NCI-H2171 (cell line): Measurements from ENCODE around the gene NCOA1.
"Not testable (repeated sequence)": the region's sequence is repeated elsewhere in the genome, so short reads cannot be mapped to it uniquely, and the experiment has no call there.

ENCODE experiments used
- DNase-seq: peaks from one replicate; lab custom pipeline; 2025; lab: John Stamatoyannopoulos, UW

The NCOA1 gene

DNA sequence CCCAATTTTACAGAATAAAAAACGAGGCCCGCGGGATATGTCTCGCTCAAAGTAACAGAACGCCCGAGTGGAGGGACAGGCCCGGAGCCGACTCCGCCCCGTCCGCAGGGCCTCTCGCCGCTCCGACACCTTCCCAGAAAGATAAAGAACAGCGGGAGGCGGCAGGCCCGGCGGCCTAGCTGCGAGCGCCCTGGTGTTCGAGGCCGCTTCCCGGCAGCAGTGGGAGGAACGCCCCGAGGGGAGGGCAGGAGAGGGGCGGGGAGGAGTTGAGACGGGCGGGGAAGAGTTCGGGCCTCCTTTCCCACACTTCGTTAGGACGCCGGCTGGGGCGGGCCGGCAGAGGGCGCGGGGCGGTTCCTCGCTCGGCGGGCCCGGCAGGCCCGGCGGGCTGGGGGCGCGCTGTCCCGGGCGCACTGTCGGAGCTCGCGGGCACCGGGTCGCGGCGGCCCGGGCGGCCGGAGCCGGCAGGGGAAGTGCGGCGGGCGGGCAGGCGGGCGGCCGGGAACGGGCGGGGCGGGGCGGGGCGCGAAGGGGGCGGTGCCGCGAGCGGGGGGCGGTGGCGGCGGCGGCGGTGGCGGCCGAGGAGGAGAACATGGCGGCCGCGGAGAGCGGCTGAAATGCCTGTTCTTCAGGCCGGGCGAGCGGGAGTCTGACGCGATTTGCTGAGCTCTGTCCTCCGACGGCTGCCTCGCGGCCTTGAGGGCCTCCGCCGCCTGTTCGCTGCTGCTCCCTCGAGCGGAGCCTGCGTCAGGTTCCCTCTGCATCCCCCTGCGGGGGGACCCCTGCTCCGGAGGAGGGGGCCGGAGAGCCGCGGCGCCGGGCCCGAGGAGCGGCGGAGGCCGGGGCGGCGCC lies at the start of gene NCOA1:
Gene NCOA1, plus strand, starts transcription at position 565 of the 852 bp plus-strand sequence. CDS start 167,424 bp downstream, outside the sequence.
- DNase-seq = peak; percentile 92

DNA sequence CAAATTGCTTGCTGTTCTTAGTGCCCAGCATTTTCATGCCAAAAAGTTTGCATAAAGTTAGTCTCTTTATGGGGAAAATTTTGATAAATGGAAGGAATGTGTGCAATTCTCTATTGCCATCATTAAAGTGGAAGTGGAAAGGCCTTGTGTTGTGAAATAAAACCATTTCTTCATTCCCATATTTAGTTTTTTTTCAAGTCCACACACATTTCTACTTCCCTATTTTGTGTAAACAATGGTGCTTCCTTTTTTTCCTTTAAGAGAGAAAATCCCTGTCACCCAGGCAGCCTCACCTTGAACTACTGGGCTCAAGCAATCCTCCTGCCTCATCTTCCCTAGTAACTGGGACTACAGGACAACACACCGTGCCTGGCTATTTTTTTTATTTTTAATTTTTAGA lies 42.3 kb upstream of the NCOA1 start:
- no peak for DNase-seq

DNA sequence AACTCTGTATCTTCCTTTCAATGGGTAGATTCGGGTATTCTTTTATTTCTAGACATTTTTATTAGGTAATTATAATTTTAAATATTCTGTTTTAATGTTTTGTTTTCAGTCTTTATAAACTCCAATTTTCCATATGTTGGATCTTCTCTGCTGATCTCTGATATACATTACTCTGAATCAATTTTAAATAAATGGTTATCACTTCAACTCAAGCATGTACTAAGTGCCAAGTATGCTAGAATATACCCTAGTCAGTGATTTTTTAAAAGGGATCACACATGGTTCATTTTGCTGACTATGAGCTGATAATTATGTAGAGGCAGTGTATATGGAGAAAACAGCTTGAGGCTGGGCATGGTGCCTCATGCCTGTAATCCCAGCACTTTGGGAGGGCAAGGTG lies 41.7 kb upstream of the NCOA1 start:
- DNase-seq = no peak

DNA sequence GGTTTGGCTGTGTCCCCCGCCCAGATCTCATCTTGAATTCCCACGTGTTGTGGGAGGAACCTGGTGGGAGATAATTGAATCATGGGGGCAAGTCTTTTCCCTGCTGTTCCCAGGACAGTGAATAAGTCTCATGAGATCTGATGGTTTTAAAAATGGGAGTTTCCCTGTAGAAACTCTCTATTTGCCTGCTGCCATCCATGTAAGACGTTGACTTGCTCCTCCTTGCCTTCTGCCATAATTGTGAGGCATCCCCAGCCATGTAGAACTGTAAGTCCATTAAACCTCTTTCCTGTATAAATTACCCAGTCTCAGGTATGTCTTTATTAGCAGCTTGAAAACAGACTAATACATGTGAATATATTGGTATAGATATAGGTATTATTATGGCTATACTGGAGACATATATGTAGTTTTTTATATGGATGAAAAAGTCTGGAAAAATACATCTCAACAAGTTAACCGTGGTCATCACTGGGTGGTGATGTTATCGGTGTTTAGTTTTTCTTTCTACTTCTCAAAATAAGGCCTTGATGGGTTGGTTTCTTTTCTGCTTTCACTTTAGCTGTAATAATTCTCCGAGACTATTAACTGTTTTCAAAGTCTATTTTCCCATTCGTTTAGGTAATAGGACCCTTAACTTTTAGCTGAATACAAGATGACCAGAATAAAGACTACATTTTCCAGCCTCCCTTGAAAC lies 39.1 kb upstream of the NCOA1 start:
- no peak for DNase-seq

DNA sequence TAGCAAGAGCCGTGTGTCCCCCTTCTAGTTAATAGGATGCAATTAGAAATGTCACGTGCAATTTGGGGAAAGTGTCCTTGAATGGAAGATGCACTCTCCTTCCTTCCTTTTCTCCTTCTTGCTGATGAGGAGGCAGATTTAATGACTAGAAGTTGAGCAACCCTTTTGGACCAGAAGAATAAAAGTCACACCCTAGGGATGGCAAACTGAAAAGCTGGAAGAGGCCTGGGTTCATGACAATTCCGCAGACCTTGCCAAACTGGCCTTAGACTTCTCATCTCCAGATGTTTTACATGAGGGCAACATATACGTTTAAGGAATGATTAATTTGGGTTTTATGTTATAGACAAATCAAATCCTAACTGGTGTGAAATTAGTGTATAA lies 38.6 kb upstream of the NCOA1 start:
- no peak for DNase-seq

DNA sequence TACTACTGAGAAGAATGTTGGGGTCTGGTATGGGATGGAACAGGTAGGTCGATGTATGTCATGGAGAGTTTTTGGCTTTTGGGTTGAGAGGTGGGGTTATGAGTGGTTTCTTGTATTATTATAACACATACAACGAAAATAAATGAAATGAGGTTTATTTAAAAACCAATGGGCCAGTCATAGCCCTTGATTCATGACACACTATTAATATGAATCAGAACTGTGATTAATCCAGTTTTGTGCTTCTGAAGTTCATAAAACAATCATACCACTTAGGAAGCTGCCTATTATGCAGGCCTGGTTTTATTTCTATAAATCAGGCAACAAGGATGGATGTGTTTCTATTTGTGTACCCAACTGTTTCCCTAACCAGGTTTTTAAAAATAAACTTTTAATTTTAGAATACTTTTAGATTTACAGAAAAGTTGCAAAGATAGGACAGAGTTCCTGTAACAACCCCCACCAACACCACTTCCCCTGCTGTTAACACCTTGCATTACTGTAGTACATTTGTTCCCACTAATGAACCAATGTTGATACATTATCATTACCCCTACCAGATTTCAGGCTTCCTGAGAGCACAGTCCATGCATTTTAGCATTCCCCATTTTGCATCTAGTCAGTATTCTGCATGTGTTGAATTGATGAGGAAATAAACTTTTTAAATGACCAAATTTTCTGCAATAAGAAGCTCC lies 37.5 kb upstream of the NCOA1 start:
- DNase-seq = no peak

DNA sequence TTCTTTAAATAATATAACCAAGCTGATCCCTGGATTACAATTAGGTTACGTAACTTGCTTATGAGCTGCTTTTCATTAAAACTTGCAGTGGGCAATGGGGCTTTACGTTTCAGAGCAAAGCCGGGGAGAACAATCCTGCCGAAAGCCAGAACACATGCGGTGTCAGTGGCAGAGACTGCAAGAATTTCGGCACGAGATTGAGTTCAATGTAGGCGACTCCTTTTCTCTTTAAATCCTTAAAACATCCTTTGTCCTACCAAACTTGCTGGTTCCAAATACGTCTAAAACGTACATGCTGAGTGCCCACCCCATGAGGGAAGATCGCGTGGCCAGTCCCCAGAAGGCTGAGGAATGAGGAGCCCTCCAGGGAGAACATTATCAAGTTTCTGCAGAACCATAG lies 36.8 kb upstream of the NCOA1 start:
- no peak for DNase-seq

DNA sequence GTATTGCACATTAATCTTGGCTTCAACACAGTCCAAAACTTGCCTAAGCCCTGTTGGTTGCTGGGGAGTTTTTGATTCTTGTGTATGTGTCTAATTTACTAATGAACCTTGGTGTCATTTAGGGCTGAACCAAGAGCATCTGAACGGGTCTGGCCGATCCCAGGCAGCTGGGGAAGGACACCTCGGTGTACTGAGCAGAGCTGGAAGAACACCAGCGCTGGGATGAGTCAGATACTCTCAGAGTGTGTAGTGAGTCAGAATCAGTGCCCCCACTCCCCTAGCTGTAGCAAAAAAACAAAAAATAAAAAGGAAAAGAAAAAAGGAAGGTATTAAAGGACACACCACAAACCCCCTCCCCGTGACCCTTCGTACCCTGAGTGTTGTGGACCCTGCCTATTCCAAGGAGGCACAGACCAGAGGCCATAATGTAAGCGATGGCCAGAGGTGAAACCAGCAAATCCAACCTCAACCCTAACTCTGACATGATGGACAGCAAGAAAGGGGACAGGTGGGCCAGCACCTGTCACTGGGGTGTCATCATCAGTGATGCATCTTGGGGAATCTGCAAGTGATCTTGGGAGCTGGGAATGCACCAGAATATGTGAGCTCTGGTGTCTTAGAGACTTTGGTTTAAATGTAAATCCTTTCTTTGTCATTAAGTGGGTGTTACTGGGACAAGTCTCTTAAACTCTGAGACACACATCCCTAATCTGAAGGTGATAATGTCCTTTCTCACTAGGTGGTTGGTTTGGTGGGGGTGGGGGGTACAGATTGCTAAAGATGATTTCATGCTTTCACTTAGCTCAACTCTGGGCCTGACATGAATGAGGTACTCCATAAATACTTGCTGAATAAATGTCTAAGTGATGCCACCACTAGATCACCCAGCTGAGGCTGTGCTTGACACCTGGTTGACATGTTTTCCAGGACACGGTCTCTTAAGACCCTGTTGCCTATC lies 34.2 kb upstream of the NCOA1 start:
- DNase-seq = no peak

DNA sequence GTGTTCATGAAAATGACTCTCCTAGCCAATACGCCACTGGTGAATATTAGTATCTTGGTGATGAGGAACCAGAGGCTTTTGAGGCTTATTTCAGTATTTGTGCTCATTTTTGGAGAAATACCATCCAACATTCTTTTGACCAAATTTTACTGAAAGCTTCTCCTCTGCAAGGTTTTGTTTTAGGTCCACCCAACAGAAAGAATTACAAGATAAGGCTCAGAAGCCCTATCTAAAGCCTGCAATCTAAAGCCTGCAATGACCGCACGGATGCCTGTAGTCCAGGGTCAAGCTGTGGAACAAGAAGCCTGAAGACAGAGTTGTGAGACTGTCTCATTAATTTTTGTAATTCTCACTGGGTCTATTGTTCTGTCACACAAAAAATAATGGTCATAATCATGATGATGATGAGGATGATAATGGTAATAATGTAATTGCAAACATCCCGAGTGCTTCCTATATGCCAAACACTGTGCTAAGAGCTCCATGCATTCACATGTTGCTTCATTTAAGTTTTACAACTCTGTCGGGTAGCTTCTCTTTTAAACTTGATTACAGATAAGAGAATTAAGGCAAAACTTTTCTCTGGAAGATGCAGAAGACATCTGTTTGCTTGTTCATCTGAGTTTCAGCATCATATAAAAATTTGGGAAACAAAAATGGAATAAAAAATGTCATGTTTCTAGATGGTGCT lies 33.2 kb upstream of the NCOA1 start:
- no peak for DNase-seq

DNA sequence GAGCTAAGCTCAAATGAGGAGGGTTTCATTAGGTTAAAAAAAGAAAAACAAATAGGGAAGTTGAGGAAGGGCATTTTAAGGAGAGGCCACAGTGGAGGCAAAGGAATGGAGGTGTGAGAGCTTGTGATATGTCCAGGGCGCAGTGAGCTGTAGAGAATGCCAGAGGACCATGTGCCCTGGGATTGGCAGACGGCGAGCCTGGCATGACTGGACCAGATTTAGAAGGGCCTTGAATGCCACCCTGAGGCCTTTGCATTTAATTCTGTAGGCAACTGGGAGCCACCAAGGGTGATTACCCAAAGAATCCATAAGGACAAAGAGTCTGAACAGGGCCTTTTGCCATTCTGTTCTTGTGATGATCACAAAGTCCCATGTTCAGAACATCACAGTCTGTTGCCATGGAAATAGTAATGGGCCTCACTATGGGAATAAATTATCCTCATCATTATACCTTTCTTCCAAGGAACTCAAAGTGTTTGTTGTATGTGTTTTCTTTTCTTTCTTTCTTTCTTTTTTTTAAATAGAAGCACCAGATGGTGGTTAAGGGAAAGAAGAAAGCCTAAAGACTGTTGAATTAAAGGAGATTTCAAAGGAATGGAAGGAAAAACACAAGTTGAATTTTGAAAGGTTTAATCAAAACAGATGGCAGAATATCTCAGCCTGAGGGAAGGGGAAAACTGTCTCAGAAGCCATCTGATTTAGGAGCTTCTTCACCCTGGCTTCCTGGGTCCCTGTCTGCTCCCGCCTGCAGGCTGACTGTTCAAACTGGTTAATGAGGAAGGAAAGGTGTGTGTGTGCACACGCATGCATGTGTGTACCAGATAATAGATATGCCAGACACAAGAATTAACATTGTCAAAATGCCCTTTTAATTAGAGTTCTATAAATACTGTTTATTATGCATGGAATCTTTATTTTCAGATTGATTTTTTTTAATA lies 31.6 kb upstream of the NCOA1 start:
- DNase-seq = no peak

DNA sequence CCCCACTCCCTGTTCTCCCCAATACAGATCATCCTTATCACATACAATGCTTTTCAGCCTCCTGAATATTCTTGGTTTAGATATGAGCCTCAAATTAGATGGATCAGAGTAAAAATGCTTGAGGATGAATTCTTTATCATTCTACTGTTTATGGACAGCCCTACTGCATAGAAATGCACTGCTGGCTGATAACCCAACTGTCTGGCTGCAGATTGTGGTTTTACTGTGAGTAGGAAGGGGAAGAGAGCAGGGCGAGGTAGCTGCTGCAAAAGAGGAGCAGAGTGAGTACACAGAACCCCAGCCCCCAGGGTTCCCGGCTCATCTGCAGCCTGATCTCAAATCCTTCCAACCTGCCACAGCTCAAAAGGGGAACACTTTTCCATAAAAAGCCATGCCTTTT lies 29.4 kb upstream of the NCOA1 start:
- DNase-seq = no peak

DNA sequence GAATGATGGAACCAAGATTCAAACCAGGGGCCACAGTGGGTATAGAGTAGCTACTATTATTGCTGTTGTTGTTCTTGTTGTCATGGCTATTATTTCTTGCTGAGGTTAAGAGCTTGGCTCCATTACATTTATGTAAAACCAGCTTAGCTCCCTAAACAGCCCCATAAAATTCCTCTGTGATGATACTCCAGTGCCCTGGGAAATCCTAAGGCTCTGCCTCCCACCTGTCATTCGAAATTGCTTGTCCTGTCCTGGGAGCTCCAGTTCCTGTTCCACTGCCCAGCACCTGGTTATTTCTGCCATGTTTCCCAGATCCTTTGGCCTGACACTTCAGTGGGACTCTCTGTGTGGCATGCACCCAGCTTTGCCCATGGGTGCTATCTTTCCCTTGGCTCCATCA lies 27.8 kb upstream of the NCOA1 start:
- no peak for DNase-seq

DNA sequence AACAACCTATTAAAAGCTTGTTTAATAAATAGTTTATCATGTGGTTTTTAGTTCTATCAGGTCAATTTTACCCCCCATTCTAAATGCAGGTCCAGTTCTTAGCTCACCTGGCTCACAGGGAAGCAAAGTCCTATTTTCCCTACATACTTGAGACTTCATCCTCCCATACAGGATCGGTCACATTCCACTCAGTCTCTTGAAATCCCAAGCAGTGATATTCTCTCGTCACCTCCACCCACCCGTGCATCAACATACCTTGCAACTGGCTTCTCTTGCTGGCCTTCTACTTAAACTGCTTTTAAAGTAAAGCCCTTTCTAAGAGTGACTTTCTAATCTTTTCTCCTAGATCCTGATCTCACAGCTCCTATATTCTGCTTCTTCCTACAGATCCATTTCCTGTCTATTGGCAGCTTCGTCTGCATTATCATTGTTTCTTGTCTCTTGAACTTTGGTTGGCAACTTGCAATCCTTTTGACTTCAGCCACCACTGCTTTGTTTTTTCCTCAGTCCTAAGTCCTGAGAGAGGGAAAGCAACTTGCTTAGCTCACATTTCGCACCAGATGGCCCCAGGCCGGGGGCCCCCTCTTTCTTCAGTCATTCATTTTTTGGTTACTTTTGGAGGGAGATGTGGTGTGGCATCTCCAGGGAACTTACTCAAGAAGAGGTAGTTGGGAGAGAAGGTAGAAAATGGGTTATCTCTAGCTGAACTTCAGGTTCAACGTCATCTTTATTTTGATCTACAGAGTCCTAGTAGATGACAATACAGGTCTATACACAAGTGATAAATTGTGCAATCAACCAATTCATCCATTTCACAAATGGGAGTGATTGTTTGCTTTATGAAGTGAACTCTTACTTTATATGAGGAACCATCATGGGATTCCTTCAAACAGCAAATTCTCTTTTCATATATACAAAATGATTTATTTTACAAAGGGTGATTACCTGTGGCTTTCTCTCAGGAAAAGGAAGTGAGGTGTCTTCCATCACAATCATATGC lies 23.9 kb upstream of the NCOA1 start:
- no peak for DNase-seq

DNA sequence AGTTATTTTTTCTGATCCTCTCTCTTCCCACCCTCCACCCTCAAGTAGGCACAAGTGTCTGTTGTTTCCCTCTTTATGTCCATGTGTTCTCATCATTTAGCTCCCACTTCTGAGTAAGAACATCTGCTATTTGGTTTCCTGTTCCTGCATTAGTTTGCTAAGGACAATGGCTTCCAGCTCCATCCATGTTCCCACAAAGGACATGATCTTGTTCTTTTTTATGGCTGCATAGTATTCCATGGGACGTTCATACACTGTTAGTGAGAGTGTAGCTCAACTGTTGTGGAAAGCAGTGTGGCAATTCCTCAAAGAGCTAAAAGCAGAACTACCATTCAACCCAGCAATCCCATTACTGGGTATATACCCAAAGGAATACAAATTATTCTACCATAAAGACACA lies 22.6 kb upstream of the NCOA1 start:
- DNase-seq = not testable (repeated sequence)

DNA sequence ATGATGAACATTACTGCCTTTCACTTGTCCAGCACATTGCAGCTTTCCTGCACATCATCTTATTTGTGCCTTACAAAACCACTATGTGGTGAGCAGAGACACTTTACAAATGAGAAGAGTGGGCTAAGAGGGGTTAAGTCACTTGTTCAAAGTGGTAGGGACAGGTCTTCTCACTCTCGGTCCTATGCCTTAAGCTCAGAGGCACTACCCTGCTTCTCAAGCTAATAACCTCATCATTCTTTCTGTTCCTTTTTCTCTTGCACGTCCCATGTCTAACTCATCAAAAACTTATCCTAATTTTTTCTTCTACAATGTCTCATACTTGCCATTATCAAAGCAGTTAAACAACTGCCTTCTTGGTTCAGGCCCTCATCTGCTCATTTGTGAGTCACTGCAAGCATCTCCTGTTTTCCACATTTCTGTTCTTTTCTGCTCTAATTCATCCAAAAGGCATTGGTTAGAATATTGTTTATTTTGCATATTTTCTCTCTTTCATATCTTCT lies 21.9 kb upstream of the NCOA1 start:
- DNase-seq = no peak

DNA sequence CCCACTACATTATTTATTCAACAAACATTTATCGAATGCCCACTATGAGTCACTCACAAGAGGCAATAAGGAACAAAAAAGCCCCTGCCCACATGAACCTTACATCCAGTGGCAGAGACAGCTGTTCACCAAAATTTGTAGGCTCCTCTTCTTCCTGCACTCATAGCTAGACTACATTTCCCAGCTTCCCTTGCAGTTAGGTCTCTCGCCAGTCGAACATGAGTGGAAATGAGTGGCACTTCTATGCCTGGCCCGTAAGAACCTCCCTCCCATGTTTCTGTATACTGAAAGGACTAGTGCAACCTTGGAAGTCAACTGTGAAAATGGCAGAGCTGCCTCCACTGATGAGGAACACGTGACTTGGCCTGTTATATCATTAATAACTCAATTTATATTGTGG lies 19.4 kb upstream of the NCOA1 start:
- DNase-seq = no peak

DNA sequence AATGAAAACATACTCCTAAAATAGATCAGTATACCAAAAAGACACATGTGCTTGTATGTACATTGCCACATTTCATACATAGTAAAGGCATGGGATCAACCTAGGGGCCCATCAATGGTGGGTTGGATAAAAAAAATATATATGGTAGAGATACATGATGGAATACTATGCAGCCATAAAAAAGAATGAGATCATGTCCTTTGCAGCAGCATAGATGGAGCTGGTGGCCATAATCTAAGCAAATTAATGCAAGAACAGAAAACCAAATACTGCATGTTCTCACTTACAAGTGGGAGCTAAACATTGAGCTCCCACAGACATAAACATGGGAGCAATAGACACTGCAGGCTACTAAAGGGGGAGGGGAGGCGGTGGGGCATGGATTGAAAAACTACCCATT lies 18.6 kb upstream of the NCOA1 start:
- no peak for DNase-seq

DNA sequence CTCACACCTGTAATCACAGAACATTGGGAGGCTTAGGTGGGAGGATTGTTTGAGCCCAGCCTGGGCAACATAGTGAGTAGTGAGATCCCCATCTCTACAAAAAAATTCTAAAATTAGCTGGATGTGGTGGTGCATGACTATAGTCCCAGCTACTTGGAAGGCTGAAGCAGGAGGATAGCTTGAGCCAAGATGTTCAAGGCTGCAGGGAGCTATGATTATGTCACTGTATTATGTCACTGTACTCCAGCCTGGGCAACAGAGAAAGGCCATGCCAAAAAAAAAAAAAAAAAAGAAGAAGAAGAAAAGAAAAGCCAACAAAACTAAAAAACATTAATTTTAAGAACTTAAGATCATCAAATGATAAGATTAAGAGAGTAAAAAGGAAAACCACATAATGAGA lies 17.4 kb upstream of the NCOA1 start:
- no peak for DNase-seq

DNA sequence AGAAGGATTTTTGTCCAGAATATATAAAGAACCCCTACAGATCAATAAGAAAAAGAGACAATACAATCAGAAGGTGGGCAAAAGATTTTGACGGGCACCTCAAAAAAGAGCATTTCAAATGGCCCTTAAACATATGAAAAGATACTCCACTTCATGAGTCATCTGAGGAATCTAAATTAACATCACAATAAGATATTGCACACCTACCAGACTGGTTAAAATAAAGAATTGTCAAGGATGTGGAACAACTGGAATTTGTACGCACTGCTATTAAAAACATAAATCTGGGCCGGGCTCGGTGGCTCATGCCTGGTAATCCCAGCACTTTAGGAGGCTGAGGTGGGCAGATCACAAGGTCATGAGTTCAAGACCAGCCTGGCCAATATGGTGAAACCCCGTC lies 17.0 kb upstream of the NCOA1 start:
- DNase-seq = no peak
